Measurements from ENCODE around the gene B3GLCT. TPM values are rescaled to one million over a fixed set of nuclear protein-coding genes. Genes with fewer than 3 reads are reported as not detected.
"Not testable (repeated sequence)": the region's sequence is repeated elsewhere in the genome, so short reads cannot be mapped to it uniquely, and the experiment has no call there.

The B3GLCT gene
- total RNA-seq, 4 donors from 2014 or later, result 1.6 to 5.7 (median 3.9) TPM

DNA sequence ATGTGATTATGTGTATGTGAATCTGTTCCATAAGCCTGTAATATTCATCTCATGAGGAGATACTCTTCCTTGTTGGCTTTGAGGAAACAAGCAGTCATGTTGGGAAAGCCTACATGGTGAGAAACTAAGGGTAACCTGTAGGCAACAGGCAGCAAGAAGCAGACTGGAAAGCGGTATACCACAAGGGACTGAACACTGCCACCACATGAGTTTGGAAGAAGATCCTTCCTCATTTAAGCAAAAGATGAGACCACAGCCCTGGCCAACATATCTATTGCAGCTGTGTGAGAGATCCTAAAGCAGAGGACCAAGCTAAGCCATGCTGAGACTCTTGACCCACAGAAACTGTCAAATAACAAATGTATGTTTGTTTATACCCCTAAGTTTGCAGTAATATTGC lies 134.8 kb downstream of the B3GLCT start:
- intact Hi-C loops (cut with DNase I; ENCODE audit: low total_unique reads) (no loop called here), in situ Hi-C loops (cut with MboI; ENCODE audit: low pct_ligation_motif_present in 1 of 4, low pct_unique_long_range_greater_than_20kb in 1 of 4, low sequenced_read_pairs in 3 of 4) (no loop called here)
- no peak for DNase-seq
- Histone ChIP-seq H3K4me3 (no peak overlapping the region), H3K27me3 (no peaks in the 10 kb centered on the region), H3K27ac (no peak overlapping the region), H3K36me3 (no peaks in the 10 kb centered on the region), H3K9me3 (peaks cover 0 to 5% of the 10 kb centered on the region in 2 donors), H3K4me1 (no peaks in the 10 kb centered on the region)
- WGBS, 2 donors (ENCODE audit: low coverage in 1 of 2), result 84% methylated on average over 1 of the region's 1 CpG; no CpG with 5 or more reads in 1 of the 2 donors
- TF ChIP-seq EP300 (IDR thresholded peaks at IDR 0.05; ENCODE audit: low read depth), result no peak
- TF ChIP-seq POLR2AphosphoS5 (IDR thresholded peaks at IDR 0.05), result no peak
- TF ChIP-seq POLR2A (IDR thresholded peaks at IDR 0.05), result no peak
- TF ChIP-seq, protein P1, sequence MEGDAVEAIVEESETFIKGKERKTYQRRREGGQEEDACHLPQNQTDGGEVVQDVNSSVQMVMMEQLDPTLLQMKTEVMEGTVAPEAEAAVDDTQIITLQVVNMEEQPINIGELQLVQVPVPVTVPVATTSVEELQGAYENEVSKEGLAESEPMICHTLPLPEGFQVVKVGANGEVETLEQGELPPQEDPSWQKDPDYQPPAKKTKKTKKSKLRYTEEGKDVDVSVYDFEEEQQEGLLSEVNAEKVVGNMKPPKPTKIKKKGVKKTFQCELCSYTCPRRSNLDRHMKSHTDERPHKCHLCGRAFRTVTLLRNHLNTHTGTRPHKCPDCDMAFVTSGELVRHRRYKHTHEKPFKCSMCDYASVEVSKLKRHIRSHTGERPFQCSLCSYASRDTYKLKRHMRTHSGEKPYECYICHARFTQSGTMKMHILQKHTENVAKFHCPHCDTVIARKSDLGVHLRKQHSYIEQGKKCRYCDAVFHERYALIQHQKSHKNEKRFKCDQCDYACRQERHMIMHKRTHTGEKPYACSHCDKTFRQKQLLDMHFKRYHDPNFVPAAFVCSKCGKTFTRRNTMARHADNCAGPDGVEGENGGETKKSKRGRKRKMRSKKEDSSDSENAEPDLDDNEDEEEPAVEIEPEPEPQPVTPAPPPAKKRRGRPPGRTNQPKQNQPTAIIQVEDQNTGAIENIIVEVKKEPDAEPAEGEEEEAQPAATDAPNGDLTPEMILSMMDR (IDR thresholded peaks at IDR 0.05), result no peak

DNA sequence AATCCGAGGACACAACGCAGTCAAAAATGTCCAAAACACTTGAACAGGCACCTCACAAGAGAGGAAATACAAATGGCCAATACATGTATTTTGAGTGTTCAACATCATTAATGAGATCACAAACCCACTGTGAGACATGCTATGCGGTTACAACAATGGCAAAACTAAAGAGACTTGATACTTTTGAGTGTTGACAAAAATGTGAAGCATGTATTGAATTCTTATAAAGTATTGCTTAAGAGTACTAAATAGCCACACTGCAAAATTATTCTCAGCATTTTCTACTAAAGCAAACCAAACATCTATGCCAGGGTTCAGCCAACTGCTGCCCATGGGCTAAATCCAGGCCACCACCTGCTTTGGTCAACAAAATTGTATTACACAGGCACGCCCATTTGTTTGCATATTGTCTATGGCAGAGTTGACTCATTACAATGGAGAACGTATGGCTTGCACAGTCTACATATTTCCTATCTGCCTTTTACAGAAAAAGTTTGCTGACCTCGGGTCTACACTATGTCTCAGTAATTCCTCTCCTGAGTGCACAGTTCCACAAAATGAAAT lies 135.3 kb downstream of the B3GLCT start:
- TF ChIP-seq, protein P1 (IDR thresholded peaks at IDR 0.05), result no peak
- TF ChIP-seq POLR2AphosphoS5 (IDR thresholded peaks at IDR 0.05) (no peak), EP300 (IDR thresholded peaks at IDR 0.05; ENCODE audit: low read depth) (no peak)
- Histone ChIP-seq H3K36me3 (no peaks in the 10 kb centered on the region), H3K9me3 (peaks cover 0 to 5% of the 10 kb centered on the region in 2 donors), H3K27me3 (no peaks in the 10 kb centered on the region), H3K27ac (no peak overlapping the region), H3K4me3 (no peak overlapping the region), H3K4me1 (no peaks in the 10 kb centered on the region)
- DNase-seq, result no peak
- in situ Hi-C loops (cut with MboI; ENCODE audit: low pct_ligation_motif_present in 1 of 4, low pct_unique_long_range_greater_than_20kb in 1 of 4, low sequenced_read_pairs in 3 of 4), result no loop called here
- WGBS, 2 donors (ENCODE audit: low coverage in 1 of 2), result 64 to 66% methylated on average over 6 of the region's 6 CpGs
- intact Hi-C loops (cut with DNase I; ENCODE audit: low total_unique reads), result no loop called here

DNA sequence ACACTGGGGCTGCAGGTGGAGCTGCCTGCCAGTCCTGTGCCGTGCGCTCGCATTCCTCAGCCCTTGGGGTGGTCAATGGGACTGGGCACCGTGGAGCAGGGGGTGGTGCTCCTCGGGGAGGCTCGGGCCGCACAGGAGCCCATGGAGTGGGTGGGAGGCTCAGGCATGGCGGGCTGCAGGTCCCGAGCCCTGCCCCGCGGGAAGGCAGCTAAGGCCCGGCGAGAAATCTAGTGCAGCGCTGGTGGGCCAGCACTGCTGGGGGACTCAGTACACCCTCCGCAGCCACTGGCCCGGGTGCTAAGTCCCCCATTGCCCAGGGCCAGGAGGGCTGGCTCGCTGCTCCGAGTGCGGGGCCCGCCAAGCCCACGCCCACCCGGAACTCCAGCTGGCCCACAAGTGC lies 139.8 kb downstream of the B3GLCT start:
- in situ Hi-C loops (cut with MboI; ENCODE audit: low pct_ligation_motif_present in 1 of 4, low pct_unique_long_range_greater_than_20kb in 1 of 4, low sequenced_read_pairs in 3 of 4); H3K9me3 ChIP-seq; H3K4me3 ChIP-seq; intact Hi-C loops (cut with DNase I; ENCODE audit: low total_unique reads); DNase-seq; H3K36me3 ChIP-seq; H3K4me1 ChIP-seq; H3K27me3 ChIP-seq; H3K27ac ChIP-seq: not testable (repeated sequence)
- WGBS, 2 donors (ENCODE audit: low coverage in 1 of 2), result 98% methylated on average over 8 of the region's 22 CpGs; no CpG with 5 or more reads in 1 of the 2 donors

DNA sequence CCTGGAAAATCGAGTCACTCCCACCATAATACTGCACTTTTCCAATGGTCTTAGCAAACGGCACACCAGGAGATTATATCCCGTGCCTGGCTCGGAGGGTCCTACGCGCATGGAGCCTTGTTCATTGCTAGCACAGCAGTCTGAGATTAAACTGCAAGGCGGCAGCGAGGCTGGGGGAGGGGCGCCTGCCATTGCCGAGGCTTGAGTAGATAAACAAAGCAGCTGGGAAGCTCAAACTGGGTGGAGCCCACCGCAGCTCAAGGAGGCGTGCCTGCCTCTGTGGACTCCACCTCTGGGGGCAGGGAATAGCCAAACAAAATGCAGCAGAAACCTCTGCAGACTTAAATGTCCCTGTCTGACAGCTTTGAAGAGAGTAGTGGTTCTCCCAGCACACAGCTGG lies 141.1 kb downstream of the B3GLCT start:
- intact Hi-C loops (cut with DNase I; ENCODE audit: low total_unique reads); DNase-seq; H3K9me3 ChIP-seq; H3K27ac ChIP-seq; in situ Hi-C loops (cut with MboI; ENCODE audit: low pct_ligation_motif_present in 1 of 4, low pct_unique_long_range_greater_than_20kb in 1 of 4, low sequenced_read_pairs in 3 of 4); H3K36me3 ChIP-seq; H3K27me3 ChIP-seq; H3K4me3 ChIP-seq; H3K4me1 ChIP-seq: not testable (repeated sequence)
- WGBS, 2 donors (ENCODE audit: low coverage in 1 of 2), result 82 to 100% methylated on average over 1 to 12 of the region's 12 CpGs

DNA sequence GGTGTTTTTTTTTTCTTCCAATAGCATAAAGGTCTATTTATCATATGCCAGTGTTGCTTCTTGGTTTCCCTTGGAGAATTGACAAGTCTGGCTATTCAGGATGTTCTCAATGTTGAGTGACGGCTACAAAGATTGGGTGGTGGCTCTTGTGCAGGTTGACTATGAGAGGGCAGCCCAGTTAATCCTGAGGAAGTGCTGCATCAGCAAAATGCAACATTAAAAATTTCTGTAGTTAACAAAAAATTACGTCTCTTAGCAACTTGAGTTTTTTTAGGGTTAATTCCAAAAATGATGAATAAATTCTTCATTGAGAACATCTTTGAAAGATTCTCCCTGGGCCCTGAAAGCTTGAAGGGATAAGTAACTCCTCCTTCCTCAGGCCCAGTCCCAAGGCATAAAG lies 147.1 kb downstream of the B3GLCT start:
- intact Hi-C loops (cut with DNase I; ENCODE audit: low total_unique reads), result no loop called here
- TF ChIP-seq POLR2A (IDR thresholded peaks at IDR 0.05) (no peak), POLR2AphosphoS5 (IDR thresholded peaks at IDR 0.05) (no peak), EP300 (IDR thresholded peaks at IDR 0.05; ENCODE audit: low read depth) (no peak)
- TF ChIP-seq, protein P1 (IDR thresholded peaks at IDR 0.05), result no peak
- no peaks in the 10 kb centered on the region for H3K4me1 ChIP-seq
- H3K27me3 ChIP-seq, result no peaks in the 10 kb centered on the region
- no peak overlapping the region for H3K4me3 ChIP-seq
- H3K36me3 ChIP-seq, result no peaks in the 10 kb centered on the region
- no peak for DNase-seq
- H3K9me3 ChIP-seq, result no peaks in the 10 kb centered on the region
- no peak overlapping the region for H3K27ac ChIP-seq
- WGBS, 2 donors (ENCODE audit: low coverage in 1 of 2), result 85 to 89% methylated on average over 2 of the region's 2 CpGs
- in situ Hi-C loops (cut with MboI; ENCODE audit: low pct_ligation_motif_present in 1 of 4, low pct_unique_long_range_greater_than_20kb in 1 of 4, low sequenced_read_pairs in 3 of 4), result no loop called here
